Thyroid gland (tissue), 4 donors: Measurements from ENCODE around the gene TEAD2.

Source experiments
- CTCF ChIP-seq, 6 experiments: fragments of 200-600 bp in 3 of 6; fragments of 450-650 bp in 3 of 6; sonication (generic) in 3 of 6; IDR thresholded peaks; one replicate each; pipeline ENCODE4 v1.5.1; 2016 to 2019; ENCODE audit warnings: antibody characterized with exemption in 6 of 6, mild to moderate bottlenecking in 2 of 6, inconsistent platforms in 1 of 6, moderate library complexity in 1 of 6
- POLR2A ChIP-seq, 2 donors: fragments of 450-650 bp; IDR thresholded peaks; one replicate each; pipeline ENCODE4 v1.6.1; 2017; ENCODE audit warnings: antibody characterized with exemption in 2 of 2, mild to moderate bottlenecking in 2 of 2, moderate library complexity in 1 of 2

- TF ChIP-seq CTCF (IDR thresholded peaks at IDR 0.05) (no peak), POLR2A (IDR thresholded peaks at IDR 0.05) (no peak)
These were observed 19.1 kb downstream of the TEAD2 start for GRCh38 chr19:49343123-49343522.
